Measurements from ENCODE around the gene DNAAF3.
A peak's percentile ranks its signal among the peaks of the same experiment; 100 is the strongest.

Gene DNAAF3

DNA sequence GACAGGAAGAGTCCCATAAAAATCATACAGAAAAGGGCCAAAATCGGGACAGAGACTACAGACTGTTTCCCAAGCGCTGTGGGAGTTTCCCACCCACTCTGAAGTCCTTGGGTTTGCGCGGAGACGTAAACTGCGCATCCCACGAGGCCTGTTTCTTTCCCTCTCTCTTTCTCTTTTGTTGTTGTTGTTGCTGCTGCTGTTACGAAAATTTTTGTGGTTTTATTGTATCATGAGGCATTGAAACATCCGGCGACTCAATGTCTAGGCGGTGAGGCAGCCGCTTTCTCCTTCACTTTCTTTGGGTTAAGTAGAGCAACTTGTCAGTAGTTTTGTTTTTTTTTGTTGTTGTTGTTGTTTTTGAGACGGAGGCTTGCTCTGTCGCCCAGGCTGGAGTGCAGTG lies 47.4 kb downstream of the DNAAF3 start (continued):
- TF ChIP-seq, protein P1, sequence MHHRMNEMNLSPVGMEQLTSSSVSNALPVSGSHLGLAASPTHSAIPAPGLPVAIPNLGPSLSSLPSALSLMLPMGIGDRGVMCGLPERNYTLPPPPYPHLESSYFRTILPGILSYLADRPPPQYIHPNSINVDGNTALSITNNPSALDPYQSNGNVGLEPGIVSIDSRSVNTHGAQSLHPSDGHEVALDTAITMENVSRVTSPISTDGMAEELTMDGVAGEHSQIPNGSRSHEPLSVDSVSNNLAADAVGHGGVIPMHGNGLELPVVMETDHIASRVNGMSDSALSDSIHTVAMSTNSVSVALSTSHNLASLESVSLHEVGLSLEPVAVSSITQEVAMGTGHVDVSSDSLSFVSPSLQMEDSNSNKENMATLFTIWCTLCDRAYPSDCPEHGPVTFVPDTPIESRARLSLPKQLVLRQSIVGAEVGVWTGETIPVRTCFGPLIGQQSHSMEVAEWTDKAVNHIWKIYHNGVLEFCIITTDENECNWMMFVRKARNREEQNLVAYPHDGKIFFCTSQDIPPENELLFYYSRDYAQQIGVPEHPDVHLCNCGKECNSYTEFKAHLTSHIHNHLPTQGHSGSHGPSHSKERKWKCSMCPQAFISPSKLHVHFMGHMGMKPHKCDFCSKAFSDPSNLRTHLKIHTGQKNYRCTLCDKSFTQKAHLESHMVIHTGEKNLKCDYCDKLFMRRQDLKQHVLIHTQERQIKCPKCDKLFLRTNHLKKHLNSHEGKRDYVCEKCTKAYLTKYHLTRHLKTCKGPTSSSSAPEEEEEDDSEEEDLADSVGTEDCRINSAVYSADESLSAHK (tag by site-specific recombination; IDR thresholded peaks at IDR 0.05), result no peak
- TF ChIP-seq ZNF76 (tag by site-specific recombination; IDR thresholded peaks at IDR 0.05; ENCODE audit: borderline replicate concordance, low read depth) (no peak), EGR2 (tag by site-specific recombination; IDR thresholded peaks at IDR 0.05; ENCODE audit: low read depth) (no peak), ZIC2 (tag by site-specific recombination; IDR thresholded peaks at IDR 0.05) (no peak), FEZF1 (tag by site-specific recombination; IDR thresholded peaks at IDR 0.05) (no peak), ZNF292 (tag by site-specific recombination; IDR thresholded peaks at IDR 0.05; ENCODE audit: borderline replicate concordance, low read depth) (no peak)
- TF ChIP-seq, protein P2, sequence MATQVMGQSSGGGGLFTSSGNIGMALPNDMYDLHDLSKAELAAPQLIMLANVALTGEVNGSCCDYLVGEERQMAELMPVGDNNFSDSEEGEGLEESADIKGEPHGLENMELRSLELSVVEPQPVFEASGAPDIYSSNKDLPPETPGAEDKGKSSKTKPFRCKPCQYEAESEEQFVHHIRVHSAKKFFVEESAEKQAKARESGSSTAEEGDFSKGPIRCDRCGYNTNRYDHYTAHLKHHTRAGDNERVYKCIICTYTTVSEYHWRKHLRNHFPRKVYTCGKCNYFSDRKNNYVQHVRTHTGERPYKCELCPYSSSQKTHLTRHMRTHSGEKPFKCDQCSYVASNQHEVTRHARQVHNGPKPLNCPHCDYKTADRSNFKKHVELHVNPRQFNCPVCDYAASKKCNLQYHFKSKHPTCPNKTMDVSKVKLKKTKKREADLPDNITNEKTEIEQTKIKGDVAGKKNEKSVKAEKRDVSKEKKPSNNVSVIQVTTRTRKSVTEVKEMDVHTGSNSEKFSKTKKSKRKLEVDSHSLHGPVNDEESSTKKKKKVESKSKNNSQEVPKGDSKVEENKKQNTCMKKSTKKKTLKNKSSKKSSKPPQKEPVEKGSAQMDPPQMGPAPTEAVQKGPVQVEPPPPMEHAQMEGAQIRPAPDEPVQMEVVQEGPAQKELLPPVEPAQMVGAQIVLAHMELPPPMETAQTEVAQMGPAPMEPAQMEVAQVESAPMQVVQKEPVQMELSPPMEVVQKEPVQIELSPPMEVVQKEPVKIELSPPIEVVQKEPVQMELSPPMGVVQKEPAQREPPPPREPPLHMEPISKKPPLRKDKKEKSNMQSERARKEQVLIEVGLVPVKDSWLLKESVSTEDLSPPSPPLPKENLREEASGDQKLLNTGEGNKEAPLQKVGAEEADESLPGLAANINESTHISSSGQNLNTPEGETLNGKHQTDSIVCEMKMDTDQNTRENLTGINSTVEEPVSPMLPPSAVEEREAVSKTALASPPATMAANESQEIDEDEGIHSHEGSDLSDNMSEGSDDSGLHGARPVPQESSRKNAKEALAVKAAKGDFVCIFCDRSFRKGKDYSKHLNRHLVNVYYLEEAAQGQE (tag by site-specific recombination; IDR thresholded peaks at IDR 0.05), result no peak

DNA sequence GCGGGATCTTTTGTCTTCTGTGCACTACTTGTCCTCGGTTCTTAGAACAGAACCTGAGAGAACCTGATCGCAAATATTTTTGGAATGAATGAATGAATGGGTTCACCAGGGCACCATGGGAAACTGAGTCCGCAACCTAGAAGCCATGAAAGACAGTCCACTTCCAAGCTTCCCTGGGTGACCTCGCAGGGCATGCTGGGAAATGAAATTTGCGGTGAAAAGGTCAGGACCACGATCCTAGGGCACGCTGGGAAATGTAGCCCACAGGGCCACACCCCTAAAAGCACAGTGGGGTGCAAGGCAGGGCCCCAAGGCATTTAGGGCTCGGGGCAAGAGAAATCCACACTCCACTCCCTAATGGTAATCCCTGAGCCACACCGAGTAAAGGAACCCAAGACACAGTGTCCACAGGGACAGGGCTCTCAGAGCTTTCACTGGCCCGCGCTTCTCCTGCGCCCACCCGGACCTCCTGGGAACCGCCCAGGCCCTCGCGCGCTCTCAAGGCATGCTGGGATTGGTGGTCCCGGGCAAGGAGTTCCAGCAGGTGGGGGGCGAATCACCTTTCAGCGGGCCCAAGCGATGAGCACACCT lies 47.9 kb downstream of the DNAAF3 start:
- Histone ChIP-seq H3K4me1 (ENCODE audit: control insufficient read depth, insufficient read depth, low read length) (peaks cover 17% of the 10 kb centered on the region), H3K36me3 (ENCODE audit: control insufficient read depth in 2 of 2, insufficient read depth in 1 of 2, low read length in 2 of 2) (no peaks in the 10 kb centered on the region), H3K4me3 (ENCODE audit: low read depth, low read length) (peak overlapping the region; percentile 78), H3K9me3 (ENCODE audit: control insufficient read depth, insufficient read depth, low read depth, low read length) (no peaks in the 10 kb centered on the region), H3K27ac (ENCODE audit: extremely low read depth, low read depth, low read length) (peak overlapping the region; percentile 42; the same call in 1 of the 2 replicates)
- ChIA-PET POLR2A (interaction anchor here (0.6 to 2.7 kb wide), 11 partner anchors 13 to 536 kb away, joined by 3 to 16 read pairs (median 7); partner anchors contain the start of genes U2AF2, UBE2S and ZNF628), CTCF (interaction anchor here (0.6 to 1.5 kb wide), 6 partner anchors 14 to 299 kb away, joined by 3 to 4 read pairs (median 4); partner anchors contain the start of gene DNAAF3)
- TF ChIP-seq ZNF76 (tag by site-specific recombination; IDR thresholded peaks at IDR 0.05; ENCODE audit: borderline replicate concordance, low read depth) (peak; percentile 87), ZBTB48 (tag by site-specific recombination; IDR thresholded peaks at IDR 0.05) (peak; percentile 80), ZIC2 (tag by site-specific recombination; IDR thresholded peaks at IDR 0.05) (0 out of 2 replicates have a peak, but pooled peaks have one; percentile 14), ZNF24 (tag by site-specific recombination; IDR thresholded peaks at IDR 0.05) (peak; percentile 99)
- TF ChIP-seq, protein P3, sequence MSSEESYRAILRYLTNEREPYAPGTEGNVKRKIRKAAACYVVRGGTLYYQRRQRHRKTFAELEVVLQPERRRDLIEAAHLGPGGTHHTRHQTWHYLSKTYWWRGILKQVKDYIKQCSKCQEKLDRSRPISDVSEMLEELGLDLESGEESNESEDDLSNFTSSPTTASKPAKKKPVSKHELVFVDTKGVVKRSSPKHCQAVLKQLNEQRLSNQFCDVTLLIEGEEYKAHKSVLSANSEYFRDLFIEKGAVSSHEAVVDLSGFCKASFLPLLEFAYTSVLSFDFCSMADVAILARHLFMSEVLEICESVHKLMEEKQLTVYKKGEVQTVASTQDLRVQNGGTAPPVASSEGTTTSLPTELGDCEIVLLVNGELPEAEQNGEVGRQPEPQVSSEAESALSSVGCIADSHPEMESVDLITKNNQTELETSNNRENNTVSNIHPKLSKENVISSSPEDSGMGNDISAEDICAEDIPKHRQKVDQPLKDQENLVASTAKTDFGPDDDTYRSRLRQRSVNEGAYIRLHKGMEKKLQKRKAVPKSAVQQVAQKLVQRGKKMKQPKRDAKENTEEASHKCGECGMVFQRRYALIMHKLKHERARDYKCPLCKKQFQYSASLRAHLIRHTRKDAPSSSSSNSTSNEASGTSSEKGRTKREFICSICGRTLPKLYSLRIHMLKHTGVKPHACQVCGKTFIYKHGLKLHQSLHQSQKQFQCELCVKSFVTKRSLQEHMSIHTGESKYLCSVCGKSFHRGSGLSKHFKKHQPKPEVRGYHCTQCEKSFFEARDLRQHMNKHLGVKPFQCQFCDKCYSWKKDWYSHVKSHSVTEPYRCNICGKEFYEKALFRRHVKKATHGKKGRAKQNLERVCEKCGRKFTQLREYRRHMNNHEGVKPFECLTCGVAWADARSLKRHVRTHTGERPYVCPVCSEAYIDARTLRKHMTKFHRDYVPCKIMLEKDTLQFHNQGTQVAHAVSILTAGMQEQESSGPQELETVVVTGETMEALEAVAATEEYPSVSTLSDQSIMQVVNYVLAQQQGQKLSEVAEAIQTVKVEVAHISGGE (tag by site-specific recombination; conservative IDR thresholded peaks at IDR 0.05; ENCODE audit: low read depth), result no peak
- TF ChIP-seq, protein P4, sequence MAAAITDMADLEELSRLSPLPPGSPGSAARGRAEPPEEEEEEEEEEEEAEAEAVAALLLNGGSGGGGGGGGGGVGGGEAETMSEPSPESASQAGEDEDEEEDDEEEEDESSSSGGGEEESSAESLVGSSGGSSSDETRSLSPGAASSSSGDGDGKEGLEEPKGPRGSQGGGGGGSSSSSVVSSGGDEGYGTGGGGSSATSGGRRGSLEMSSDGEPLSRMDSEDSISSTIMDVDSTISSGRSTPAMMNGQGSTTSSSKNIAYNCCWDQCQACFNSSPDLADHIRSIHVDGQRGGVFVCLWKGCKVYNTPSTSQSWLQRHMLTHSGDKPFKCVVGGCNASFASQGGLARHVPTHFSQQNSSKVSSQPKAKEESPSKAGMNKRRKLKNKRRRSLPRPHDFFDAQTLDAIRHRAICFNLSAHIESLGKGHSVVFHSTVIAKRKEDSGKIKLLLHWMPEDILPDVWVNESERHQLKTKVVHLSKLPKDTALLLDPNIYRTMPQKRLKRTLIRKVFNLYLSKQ (tag by site-specific recombination; IDR thresholded peaks at IDR 0.05; ENCODE audit: borderline replicate concordance), result no peak

Measured in HEK293 (cell line).